OCI-LY1 (cell line): Measurements from ENCODE around the gene FOXJ2.

Experiments used
- EZH2 ChIP-seq: fragments of 200-600 bp; sonication (generic), shearing (Covaris generic); IDR thresholded peaks from 2 replicates; pipeline ENCODE4 v1.8.0; 2017; ENCODE audit warnings: borderline replicate concordance, mixed run types, mild to moderate bottlenecking, antibody characterized with exemption, low read length, moderate library complexity, mixed read lengths
- TF ChIP-seq, protein P1 (sequence below): fragments of 200-600 bp; sonication (generic), shearing (Covaris generic); IDR thresholded peaks from 2 replicates; pipeline ENCODE4 v1.5.1; 2017; ENCODE audit warnings: mild to moderate bottlenecking, antibody characterized with exemption, low read length, moderate library complexity, mixed read lengths

DNA sequence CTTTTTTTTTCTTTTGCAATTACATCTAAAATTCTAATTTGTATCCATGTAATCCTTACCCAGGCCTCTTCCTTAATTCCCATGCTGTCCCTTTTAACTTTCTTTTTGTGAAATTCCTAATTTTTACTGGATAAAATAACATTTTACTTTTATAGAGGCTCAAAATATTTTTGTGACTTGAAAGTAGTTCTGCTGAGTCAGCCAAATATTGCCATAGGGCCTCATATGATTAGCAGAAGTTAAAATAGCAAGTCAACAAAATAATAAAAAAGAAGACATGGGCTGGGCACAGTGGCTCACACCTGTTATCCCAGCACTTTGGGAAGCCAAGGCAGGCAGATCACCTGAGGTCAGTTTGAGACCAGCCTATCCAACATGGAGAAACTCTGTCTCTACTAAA, 31.6 kb downstream of the FOXJ2 start:
- TF ChIP-seq, protein P1, sequence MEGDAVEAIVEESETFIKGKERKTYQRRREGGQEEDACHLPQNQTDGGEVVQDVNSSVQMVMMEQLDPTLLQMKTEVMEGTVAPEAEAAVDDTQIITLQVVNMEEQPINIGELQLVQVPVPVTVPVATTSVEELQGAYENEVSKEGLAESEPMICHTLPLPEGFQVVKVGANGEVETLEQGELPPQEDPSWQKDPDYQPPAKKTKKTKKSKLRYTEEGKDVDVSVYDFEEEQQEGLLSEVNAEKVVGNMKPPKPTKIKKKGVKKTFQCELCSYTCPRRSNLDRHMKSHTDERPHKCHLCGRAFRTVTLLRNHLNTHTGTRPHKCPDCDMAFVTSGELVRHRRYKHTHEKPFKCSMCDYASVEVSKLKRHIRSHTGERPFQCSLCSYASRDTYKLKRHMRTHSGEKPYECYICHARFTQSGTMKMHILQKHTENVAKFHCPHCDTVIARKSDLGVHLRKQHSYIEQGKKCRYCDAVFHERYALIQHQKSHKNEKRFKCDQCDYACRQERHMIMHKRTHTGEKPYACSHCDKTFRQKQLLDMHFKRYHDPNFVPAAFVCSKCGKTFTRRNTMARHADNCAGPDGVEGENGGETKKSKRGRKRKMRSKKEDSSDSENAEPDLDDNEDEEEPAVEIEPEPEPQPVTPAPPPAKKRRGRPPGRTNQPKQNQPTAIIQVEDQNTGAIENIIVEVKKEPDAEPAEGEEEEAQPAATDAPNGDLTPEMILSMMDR: no peak
- no peak for TF ChIP-seq EZH2
